Esophagus muscularis mucosa (tissue), 4 donors: Measurements from ENCODE around the gene AUP1. TPM values are rescaled to one million over a fixed set of nuclear protein-coding genes. Genes with fewer than 3 reads are reported as not detected.
"Not testable (repeated sequence)": the region's sequence is repeated elsewhere in the genome, so short reads cannot be mapped to it uniquely, and the experiment has no call there.

Experiments
- DNase-seq: peaks from one replicate; pipeline ENCODE4 v3.0.0-alpha.2; 2017; ENCODE audit errors: extremely low spot score
- H3K27ac ChIP-seq, 4 donors: fragments of 200-600 bp; sonication (generic); replicated peaks in 1 of 4; 1 replicate in 3 of 4; 2 replicates in 1 of 4; pipeline ENCODE4 v1.5.1; 2016 to 2019; ENCODE audit warnings: mild to moderate bottlenecking in 1 of 4
- H3K27me3 ChIP-seq, 4 donors: fragments of 200-600 bp; sonication (generic); one replicate each; pipeline versions ENCODE4 v1.5.1 to v1.6.0; 2016 to 2019
- H3K36me3 ChIP-seq, 4 donors: fragments of 200-600 bp; sonication (generic); one replicate each; pipeline ENCODE4 v1.5.1; 2016 to 2019
- H3K4me1 ChIP-seq, 4 donors: fragments of 200-600 bp; sonication (generic); one replicate each; pipeline ENCODE4 v1.5.1; 2016 to 2019
- H3K4me3 ChIP-seq, 4 donors: fragments of 200-600 bp; sonication (generic); 1 replicate in 2 of 4; 2 replicates in 2 of 4; pipeline ENCODE4 v1.5.1; 2016 to 2019; ENCODE audit warnings: mild to moderate bottlenecking in 4 of 4, moderate library complexity in 1 of 4
- H3K9me3 ChIP-seq, 4 donors: fragments of 200-600 bp; sonication (generic); 1 replicate in 3 of 4; 2 replicates in 1 of 4; pipeline ENCODE4 v1.5.1; 2016 to 2019
- EP300 ChIP-seq: sonication (generic); formaldehyde crosslinking; IDR thresholded peaks from one replicate; pipeline ENCODE4 v1.6.1; 2017; ENCODE audit warnings: antibody characterized with exemption
- POLR2A ChIP-seq: fragments of 450-650 bp; IDR thresholded peaks from one replicate; pipeline ENCODE4 v1.6.1; 2017; ENCODE audit warnings: antibody characterized with exemption, moderate library complexity, mild to moderate bottlenecking, low read depth
- POLR2AphosphoS5 ChIP-seq, 2 donors: sonication (generic); formaldehyde crosslinking; IDR thresholded peaks; one replicate each; pipeline ENCODE4 v1.6.1; 2017; ENCODE audit warnings: antibody characterized with exemption in 2 of 2
- WGBS: methylation state at CpG from one replicate; pipeline ENCODE4 v1.1.5; 2018; 5-methylcytosine and 5-hydroxymethylcytosine counted together
- intact Hi-C: fragments of 100-400 bp; cut with DNase I; formaldehyde crosslinking; loops from one replicate; pipeline ENCODE4 v1.15.1; 2023
- total RNA-seq, 4 donors: library from RNA; depleted of rRNA; stranded (reverse); fragments of >200 nt; gene quantifications; one replicate each; pipeline versions ENCODE4 v1.1.0 to v1.2.1, GENCODE V29; 2016
- TF ChIP-seq, protein P1 (sequence below), 3 experiments: fragments of 200-600 bp in 2 of 3; fragments of 450-650 bp in 1 of 3; sonication (generic) in 2 of 3; IDR thresholded peaks; one replicate each; pipeline ENCODE4 v1.5.1; 2017 to 2019; ENCODE audit warnings: antibody characterized with exemption in 3 of 3, mild to moderate bottlenecking in 2 of 3, moderate library complexity in 1 of 3

The AUP1 gene
- total RNA-seq, 4 donors from 2014 or later, result 83.6 to 95.1 (median 89.6) TPM

DNA sequence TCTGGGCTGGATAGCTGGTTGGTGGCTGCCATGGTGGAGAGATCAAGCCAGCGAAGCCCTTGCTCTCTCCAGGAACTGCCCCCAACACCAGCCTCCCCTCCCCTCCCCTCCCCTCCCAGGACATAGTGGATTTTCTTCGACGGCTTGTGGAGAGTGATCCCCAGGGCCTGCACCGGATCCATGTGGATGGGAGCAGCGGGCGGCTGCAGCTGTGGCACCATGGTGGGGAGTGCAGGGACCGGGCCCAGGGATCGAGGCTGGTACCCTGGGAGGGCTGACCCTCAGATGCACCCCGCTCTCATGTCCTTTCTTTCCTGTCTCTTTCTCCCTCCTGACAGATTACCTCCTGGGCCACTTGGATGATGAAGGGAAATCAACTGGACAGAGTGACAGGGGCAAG, 39.6 kb downstream of the AUP1 start:
- no peaks in the 10 kb centered on the region for H3K27me3 ChIP-seq
- H3K9me3 ChIP-seq, result no peaks in the 10 kb centered on the region
- DNase-seq, result no peak
- 97% methylated on average over 9 of the region's 9 CpGs for WGBS
- no peaks in the 10 kb centered on the region for H3K4me1 ChIP-seq
- TF ChIP-seq POLR2A (no peak), EP300 (no peak), POLR2AphosphoS5 (IDR thresholded peaks at IDR 0.05) (no peak)
- TF ChIP-seq, protein P1, sequence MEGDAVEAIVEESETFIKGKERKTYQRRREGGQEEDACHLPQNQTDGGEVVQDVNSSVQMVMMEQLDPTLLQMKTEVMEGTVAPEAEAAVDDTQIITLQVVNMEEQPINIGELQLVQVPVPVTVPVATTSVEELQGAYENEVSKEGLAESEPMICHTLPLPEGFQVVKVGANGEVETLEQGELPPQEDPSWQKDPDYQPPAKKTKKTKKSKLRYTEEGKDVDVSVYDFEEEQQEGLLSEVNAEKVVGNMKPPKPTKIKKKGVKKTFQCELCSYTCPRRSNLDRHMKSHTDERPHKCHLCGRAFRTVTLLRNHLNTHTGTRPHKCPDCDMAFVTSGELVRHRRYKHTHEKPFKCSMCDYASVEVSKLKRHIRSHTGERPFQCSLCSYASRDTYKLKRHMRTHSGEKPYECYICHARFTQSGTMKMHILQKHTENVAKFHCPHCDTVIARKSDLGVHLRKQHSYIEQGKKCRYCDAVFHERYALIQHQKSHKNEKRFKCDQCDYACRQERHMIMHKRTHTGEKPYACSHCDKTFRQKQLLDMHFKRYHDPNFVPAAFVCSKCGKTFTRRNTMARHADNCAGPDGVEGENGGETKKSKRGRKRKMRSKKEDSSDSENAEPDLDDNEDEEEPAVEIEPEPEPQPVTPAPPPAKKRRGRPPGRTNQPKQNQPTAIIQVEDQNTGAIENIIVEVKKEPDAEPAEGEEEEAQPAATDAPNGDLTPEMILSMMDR (IDR thresholded peaks at IDR 0.05), result no peak
- peaks cover 36 to 97% (median 84%) of the 10 kb centered on the region in 4 donors for H3K36me3 ChIP-seq
- H3K4me3 ChIP-seq, result no peak overlapping the region
- no peak overlapping the region for H3K27ac ChIP-seq
- intact Hi-C loops, result loop anchor here (5.0 kb wide), 1 partner anchor 37 kb away; the partner anchor contains the start of genes AUP1, DQX1 and HTRA2

DNA sequence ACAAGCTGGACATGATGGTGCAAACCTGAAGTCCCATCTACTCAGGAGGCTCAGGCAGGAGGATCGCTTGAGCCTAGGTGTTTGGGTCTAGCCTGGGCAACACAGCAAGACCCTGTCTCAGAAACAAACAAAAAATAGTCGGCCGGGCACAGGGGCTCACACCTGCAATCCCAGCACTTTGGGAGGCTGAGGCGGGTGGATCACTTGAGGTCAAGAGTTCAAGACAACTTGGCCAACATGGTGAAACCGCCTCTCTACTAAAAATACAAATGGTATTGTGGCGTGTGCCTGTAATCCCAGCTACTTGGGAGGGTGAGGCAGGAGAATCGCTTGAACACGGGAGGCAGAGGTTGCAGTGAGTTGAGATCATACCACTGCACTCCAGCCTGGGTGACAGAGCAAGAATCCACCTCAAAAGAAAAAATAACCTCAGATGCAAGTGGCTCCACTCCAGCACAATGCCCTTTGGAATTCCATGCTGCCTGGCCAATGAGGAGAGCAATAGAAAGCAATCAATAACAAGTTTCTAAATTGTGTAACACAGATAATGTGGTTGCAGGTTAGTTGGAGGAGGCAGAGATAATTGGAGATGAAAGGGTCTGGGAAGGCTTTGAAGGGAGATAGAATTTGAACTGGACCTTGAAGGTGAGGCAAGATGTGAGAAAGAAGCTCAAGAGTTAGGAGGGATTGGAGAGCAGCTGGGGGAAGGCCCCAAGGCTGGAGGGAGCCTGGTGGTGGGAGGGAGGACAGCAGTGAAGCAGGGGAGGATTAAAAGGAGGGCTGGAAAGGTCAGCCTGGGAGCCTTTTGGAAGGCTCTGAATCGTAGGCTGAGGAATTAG, 40.6 kb downstream of the AUP1 start:
- no peak overlapping the region for H3K27ac ChIP-seq
- no peak for DNase-seq
- peaks cover 36 to 96% (median 79%) of the 10 kb centered on the region in 4 donors for H3K36me3 ChIP-seq
- H3K4me1 ChIP-seq, result peaks cover 5 to 8% (median 6%) of the 10 kb centered on the region in 4 donors
- no peaks in the 10 kb centered on the region for H3K9me3 ChIP-seq
- intact Hi-C loops, result loop anchor here (5.0 kb wide), 1 partner anchor 38 kb away; the partner anchor contains the start of genes AUP1, DQX1 and HTRA2
- H3K27me3 ChIP-seq, result no peaks in the 10 kb centered on the region
- H3K4me3 ChIP-seq, result no peak overlapping the region
- TF ChIP-seq, protein P1 (IDR thresholded peaks at IDR 0.05), result no peak
- TF ChIP-seq POLR2A, result no peak
- no peak for TF ChIP-seq EP300
- TF ChIP-seq POLR2AphosphoS5 (IDR thresholded peaks at IDR 0.05), result no peak
- 95% methylated on average over 9 of the region's 9 CpGs for WGBS

DNA sequence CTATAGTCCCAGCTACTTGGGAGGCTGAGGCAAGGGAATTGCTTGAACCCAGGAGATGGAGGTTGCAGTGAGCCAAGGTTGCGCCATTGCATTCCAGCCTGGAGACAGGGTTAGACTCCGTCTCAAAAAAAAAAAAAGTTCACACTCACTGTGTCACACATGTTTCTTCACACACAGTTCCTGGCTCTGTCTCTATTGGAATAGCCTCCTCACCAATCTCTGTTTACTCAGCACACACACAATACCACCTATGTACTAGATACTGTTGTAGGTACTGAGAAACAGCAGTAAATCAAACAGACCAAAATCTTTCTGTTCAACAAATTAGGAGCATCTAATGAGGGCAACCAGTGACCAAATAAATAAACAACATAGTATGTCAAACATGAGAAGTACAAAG, 43.4 kb downstream of the AUP1 start:
- intact Hi-C loops, result loop anchor here (5.0 kb wide), 1 partner anchor 41 kb away; the partner anchor contains the start of genes AUP1, DQX1 and HTRA2
- H3K27me3 ChIP-seq, result no peaks in the 10 kb centered on the region
- DNase-seq, result no peak
- peaks cover 20 to 26% (median 25%) of the 10 kb centered on the region in 4 donors for H3K4me1 ChIP-seq
- H3K27ac ChIP-seq, result no peak overlapping the region
- H3K9me3 ChIP-seq, result no peaks in the 10 kb centered on the region
- TF ChIP-seq POLR2AphosphoS5 (IDR thresholded peaks at IDR 0.05) (no peak), POLR2A (no peak), EP300 (no peak)
- TF ChIP-seq, protein P1 (IDR thresholded peaks at IDR 0.05), result no peak
- WGBS, result 88% methylated on average over 2 of the region's 2 CpGs
- no peak overlapping the region for H3K4me3 ChIP-seq
- H3K36me3 ChIP-seq, result peaks cover 11 to 69% (median 53%) of the 10 kb centered on the region in 4 donors

DNA sequence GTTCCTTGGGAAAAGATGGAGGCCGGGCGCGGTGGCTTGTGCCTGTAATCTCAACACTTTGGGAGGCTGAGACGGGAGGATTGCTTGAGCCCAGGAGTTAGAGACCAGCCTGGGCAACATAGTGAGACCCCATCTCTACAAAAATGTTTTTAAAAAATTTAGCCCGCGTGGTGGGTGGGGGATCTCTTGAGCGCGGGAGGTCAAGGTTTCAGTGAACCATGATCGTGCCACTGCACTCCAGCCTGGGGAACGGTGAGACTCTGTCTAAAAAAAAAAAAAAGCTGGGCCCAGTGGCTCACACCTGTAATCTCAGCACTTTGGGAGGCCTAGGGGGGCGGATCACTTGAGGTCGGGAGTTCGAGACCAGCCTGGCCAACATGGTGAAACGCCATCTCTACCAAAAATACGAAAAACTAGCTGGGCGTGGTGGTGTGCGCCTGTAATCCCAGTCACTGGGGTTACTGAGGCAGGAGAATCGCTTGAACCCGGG, 45.8 kb downstream of the AUP1 start:
- H3K4me1 ChIP-seq, result peaks cover 26 to 44% (median 39%) of the 10 kb centered on the region in 4 donors
- WGBS, result 81% methylated on average over 19 of the region's 19 CpGs

More for the DNA sequence above, 45.8 kb downstream of the AUP1 start:
- Histone ChIP-seq H3K36me3 (peaks cover 6 to 69% (median 57%) of the 10 kb centered on the region in 4 donors), H3K27ac (peak overlapping the region in 3 of 4 donors; percentile 85 to 91 (median 86)), H3K4me3 (peak overlapping the region; percentile 89 to 99 (median 92))
- H3K9me3 ChIP-seq, DNase-seq, H3K27me3 ChIP-seq: not testable (repeated sequence)
- intact Hi-C loops, result loop anchor here (1.0 kb wide), 2 partner anchors 71 to 104 kb away; partner anchors contain the start of gene DOK1
